Testis (tissue), 3 donors: ENCODE measurements around the gene PER1. TPM values are rescaled to one million over a fixed set of nuclear protein-coding genes. Genes with fewer than 3 reads are reported as not detected.
A peak's percentile ranks its signal among the peaks of the same experiment; 100 is the strongest.
"Not testable (repeated sequence)": the region's sequence is repeated elsewhere in the genome, so short reads cannot be mapped to it uniquely, and the experiment has no call there.

Experiments used
- DNase-seq: peaks from one replicate; pipeline ENCODE4 v3.0.0-alpha.2; 2019
- H3K27ac ChIP-seq, 2 donors: fragments of 200-600 bp; sonication (generic); one replicate each; pipeline ENCODE4 v1.5.1; 2019
- H3K27me3 ChIP-seq: fragments of 200-600 bp; sonication (generic); one replicate; pipeline ENCODE4 v1.5.1; 2019
- H3K36me3 ChIP-seq: fragments of 200-600 bp; sonication (generic); one replicate; pipeline ENCODE4 v1.5.1; 2017; ENCODE audit warnings: low read depth; ENCODE audit errors: missing control alignments
- H3K4me1 ChIP-seq: fragments of 200-600 bp; sonication (generic); one replicate; pipeline ENCODE4 v1.5.1; 2019
- H3K4me3 ChIP-seq, 2 donors: fragments of 200-600 bp; sonication (generic); one replicate each; pipeline ENCODE4 v1.5.1; 2017 to 2019
- H3K9me3 ChIP-seq: fragments of 200-600 bp; sonication (generic); one replicate; pipeline ENCODE4 v1.5.1; 2017
- CTCF ChIP-seq, 3 experiments: fragments of 450-650 bp in 2 of 3; fragments of 200-600 bp in 1 of 3; sonication (generic) in 1 of 3; IDR thresholded peaks; one replicate each; pipeline ENCODE4 v1.5.1; 2016 to 2019; ENCODE audit warnings: antibody characterized with exemption in 3 of 3, mild to moderate bottlenecking in 2 of 3, moderate library complexity in 1 of 3
- POLR2A ChIP-seq: fragments of 450-650 bp; IDR thresholded peaks from one replicate; pipeline ENCODE4 v1.6.1; 2017; ENCODE audit warnings: antibody characterized with exemption, mild to moderate bottlenecking, moderate library complexity
- WGBS, 2 donors: methylation state at CpG; one replicate each; pipeline ENCODE4 v1.1.5; 2018; 5-methylcytosine and 5-hydroxymethylcytosine counted together
- intact Hi-C: fragments of 100-400 bp; cut with DNase I; formaldehyde crosslinking; loops from one replicate; pipeline ENCODE4 v1.15.1; 2023; ENCODE audit warnings: low total_unique reads
- polyA plus RNA-seq: library from polyadenylated mRNA; stranded (reverse); fragments of 350-450 nt; fragmentation: Illumina TruSeq; extraction: RNeasy Lipid Tissue Mini Kit (QIAGEN cat#74804); gene quantifications from one replicate; pipeline ENCODE4 v1.2.3, GENCODE V29; 2014; ENCODE audit warnings: low read depth, low replicate concordance; ENCODE audit not compliant: insufficient read depth
- total RNA-seq, 2 donors: library from RNA; depleted of rRNA; stranded (reverse); fragments of >200 nt; gene quantifications; one replicate each; pipeline ENCODE4 v1.2.3, GENCODE V29; 2016

The PER1 gene
- total and polyA plus RNA-seq, 3 donors from 2014 or later: 55.1 to 119 (median 96.0) TPM

GRCh38 chr17:8109661-8110455, 42.3 kb downstream of the PER1 start:
- H3K27me3 ChIP-seq: no peaks in the 10 kb centered on the region
- intact Hi-C loops: no loop called here

GRCh38 chr17:8108972-8109660, 43.1 kb downstream of the PER1 start:
- 35 to 64% methylated on average over 16 to 30 of the region's 33 CpGs for WGBS, 2 donors
- intact Hi-C loops: no loop called here
- peaks cover 7% of the 10 kb centered on the region for H3K4me1 ChIP-seq
- no peaks in the 10 kb centered on the region for H3K36me3 ChIP-seq
- DNase-seq: no peak
- H3K4me3 ChIP-seq: peak overlapping the region in 1 of 2 donors; percentile 32
- H3K27me3 ChIP-seq: no peaks in the 10 kb centered on the region
- TF ChIP-seq POLR2A (no peak), CTCF (IDR thresholded peaks at IDR 0.05) (no peak)
- H3K9me3 ChIP-seq: no peaks in the 10 kb centered on the region
- H3K27ac ChIP-seq: no peak overlapping the region

More at GRCh38 chr17:8109661-8110455, 42.3 kb downstream of the PER1 start:
- no peaks in the 10 kb centered on the region for H3K36me3 ChIP-seq
- peaks cover 7% of the 10 kb centered on the region for H3K4me1 ChIP-seq
- H3K9me3 ChIP-seq: no peaks in the 10 kb centered on the region
- DNase-seq: peak; percentile 75
- peak in 2 of 3 experiments; percentile 62 to 67 for TF ChIP-seq CTCF (IDR thresholded peaks at IDR 0.05)
- TF ChIP-seq POLR2A: no peak
- no peak overlapping the region for H3K27ac ChIP-seq
- peak overlapping the region; percentile 18 to 32 for H3K4me3 ChIP-seq
- WGBS, 2 donors: 0 to 8% methylated on average over 5 to 63 of the region's 63 CpGs

GRCh38 chr17:8106980-8107379, 45.2 kb downstream of the PER1 start:
- H3K36me3 ChIP-seq, intact Hi-C loops, DNase-seq, H3K4me1 ChIP-seq, H3K27me3 ChIP-seq, H3K9me3 ChIP-seq, H3K4me3 ChIP-seq, H3K27ac ChIP-seq: not testable (repeated sequence)
- 77 to 83% methylated on average over 4 of the region's 4 CpGs for WGBS, 2 donors

- 54 to 58% methylated on average over 5 of the region's 5 CpGs for WGBS, 2 donors
- Histone ChIP-seq H3K4me3 (no peak overlapping the region), H3K9me3 (no peaks in the 10 kb centered on the region), H3K27me3 (no peaks in the 10 kb centered on the region), H3K4me1 (peaks cover 7% of the 10 kb centered on the region), H3K27ac (no peak overlapping the region), H3K36me3 (no peaks in the 10 kb centered on the region)
- intact Hi-C loops: no loop called here
- TF ChIP-seq POLR2A (no peak), CTCF (IDR thresholded peaks at IDR 0.05) (no peak)
- DNase-seq: no peak
These were observed 46.2 kb downstream of the PER1 start for GRCh38 chr17:8105957-8106398.

GRCh38 chr17:8104911-8105310, 47.3 kb downstream of the PER1 start:
- Histone ChIP-seq H3K36me3 (no peaks in the 10 kb centered on the region), H3K27ac (no peak overlapping the region), H3K4me1 (peaks cover 4% of the 10 kb centered on the region), H3K4me3 (no peak overlapping the region), H3K9me3 (no peaks in the 10 kb centered on the region), H3K27me3 (no peaks in the 10 kb centered on the region)
- WGBS, 2 donors: 78 to 88% methylated on average over 8 of the region's 8 CpGs
- TF ChIP-seq CTCF (IDR thresholded peaks at IDR 0.05) (no peak), POLR2A (no peak)
- intact Hi-C loops: no loop called here
- DNase-seq: no peak
